AG09309 (cell line): ENCODE data around the gene PEX11B.

Experiments used
- DNase-seq: peaks from one replicate; pipeline ENCODE4 v3.0.0-alpha.2; 2010; ENCODE audit warnings: low read depth
- H3K4me3 ChIP-seq: 2 replicates; pipeline ENCODE4 v1.5.1; 2011; ENCODE audit warnings: mild to moderate bottlenecking, low read depth, low read length, moderate library complexity; ENCODE audit not compliant: control insufficient read depth
- CTCF ChIP-seq: IDR thresholded peaks from 2 replicates; pipeline ENCODE4 v1.5.1; 2011; ENCODE audit warnings: mild to moderate bottlenecking, low read depth, low read length, inconsistent platforms; ENCODE audit not compliant: insufficient read depth, control insufficient read depth; ENCODE audit errors: missing control alignments

PEX11B gene

GRCh38 chr1:145962157-145963102, 43.9 kb upstream of the PEX11B start:
- H3K4me3 ChIP-seq: peak overlapping the region; percentile 75
- no peak for DNase-seq
- no peak for TF ChIP-seq CTCF

DNA sequence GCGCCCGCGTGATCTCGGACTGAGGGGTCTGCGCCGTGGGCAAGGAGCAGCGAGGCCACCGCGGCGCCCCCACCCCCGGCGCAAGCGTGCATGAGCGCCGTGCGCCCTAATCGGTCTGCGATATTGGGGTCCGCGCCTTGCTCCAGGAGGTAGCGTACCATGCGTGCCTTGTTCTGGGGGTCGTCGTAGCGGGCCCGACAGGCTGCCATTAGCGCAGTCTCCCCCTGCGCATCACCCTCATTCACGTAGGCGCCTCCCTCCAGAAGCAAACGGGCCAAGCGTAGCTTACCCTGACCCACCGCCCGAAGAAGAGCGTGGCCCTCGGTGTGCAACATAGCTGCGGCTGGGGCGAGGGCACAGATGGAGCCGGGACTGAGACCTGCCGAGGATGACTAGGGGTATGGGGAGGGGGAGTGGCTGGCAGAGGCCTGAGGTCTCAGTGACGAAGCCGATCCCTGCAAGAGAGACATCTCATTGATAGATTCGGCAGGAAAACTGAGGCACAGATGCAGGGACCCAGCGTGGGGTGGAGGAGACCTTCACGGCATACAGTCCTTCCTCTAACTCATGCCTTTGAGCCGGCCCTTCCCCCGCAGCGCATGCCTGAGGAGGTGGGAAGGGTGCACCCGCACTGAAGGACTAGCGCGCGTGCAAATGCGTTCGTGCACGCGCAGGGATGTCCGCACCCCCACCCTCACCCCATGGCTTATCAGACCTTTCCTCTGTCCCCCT, 43.1 kb upstream of the PEX11B start:
- peak overlapping the region; percentile 75 for H3K4me3 ChIP-seq
- no peak for TF ChIP-seq CTCF
- DNase-seq: no peak

- DNase-seq: no peak
- H3K4me3 ChIP-seq: peak overlapping the region; percentile 75
Observed at GRCh38 chr1:145961109-145961424, 42.5 kb upstream of the PEX11B start.

DNA sequence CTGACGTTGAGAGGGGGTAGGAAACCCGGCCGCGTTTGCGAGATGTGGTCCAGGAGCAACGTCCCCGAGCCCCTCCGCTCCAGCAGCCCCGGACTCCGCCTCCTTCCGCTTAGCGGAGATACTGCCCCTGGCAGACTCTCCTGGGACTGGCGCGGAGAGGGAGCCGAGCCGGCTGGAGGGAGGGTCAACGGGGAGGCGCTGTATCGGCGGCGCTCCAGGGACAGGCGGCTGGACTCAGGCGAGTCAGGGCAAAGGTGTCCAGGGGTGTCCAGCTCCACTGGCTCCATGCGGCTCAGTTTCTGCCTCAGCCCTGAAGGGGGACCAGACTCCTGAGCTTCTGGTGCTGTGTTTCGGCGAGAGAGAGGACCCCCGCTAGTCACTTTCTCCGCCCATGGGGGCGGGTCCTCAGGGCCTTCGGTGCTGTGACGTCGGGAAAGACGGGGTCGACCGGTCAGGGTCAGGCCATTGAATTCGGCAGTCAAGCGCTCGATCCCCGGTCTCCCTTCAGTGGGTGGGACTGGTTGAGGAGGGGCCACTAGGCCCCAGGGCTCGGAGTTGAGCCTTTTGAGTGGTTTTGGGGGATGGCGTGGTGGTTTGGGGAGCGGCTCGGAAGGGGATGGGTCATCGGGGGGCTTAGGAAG, 42.1 kb upstream of the PEX11B start:
- peak overlapping the region; percentile 75 for H3K4me3 ChIP-seq
- TF ChIP-seq CTCF: no peak
- DNase-seq: no peak

More at GRCh38 chr1:145961109-145961424, 42.5 kb upstream of the PEX11B start:
- TF ChIP-seq CTCF: no peak

DNA sequence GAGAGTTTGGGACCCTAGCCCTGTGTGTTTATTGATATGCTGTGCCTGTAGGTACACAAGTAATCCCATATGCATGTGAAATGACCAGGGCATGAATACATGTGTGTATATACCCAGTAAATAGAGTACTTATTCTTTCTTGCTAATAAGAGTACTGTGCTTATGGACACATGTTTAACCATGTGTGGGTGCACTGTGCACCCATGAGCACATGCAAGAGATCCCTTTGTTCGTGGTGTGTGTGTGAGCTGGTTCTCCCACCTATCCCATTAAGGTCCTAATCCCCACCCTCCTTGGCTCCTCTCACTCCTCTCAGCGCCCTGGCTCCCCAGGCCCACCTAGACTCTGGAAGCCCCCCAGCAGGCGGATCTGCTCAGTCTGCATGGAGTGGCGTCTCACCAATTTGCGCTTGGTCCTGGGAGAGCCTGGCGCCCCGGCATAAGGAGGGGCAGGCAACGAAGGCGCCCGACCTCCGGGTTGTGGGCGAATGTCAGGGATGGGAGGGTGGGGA, 41.5 kb upstream of the PEX11B start:
- H3K4me3 ChIP-seq: peak overlapping the region; percentile 75
- DNase-seq: no peak
- TF ChIP-seq CTCF: no peak

DNA sequence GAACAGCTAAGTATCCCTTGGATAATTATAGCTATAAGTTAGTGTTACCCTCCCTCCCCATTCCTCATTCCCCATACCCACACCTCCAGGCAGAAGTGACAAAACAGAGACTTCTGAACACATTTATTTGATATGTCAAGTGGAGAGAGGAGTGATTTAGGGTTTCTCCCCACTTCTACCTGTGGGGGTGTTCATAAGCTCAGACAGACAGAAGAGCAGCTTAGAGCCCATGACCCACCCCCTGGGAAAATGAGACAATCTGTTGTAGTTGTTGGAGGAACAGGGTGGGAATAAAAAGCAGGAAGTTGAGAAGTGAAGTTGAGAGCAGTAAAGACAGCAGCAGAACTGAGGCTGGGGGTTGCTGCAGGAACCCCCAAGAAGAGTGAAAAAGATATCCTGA, 40.8 kb upstream of the PEX11B start:
- DNase-seq: no peak
- no peak for TF ChIP-seq CTCF
- no peak overlapping the region for H3K4me3 ChIP-seq
